Right lobe of liver (tissue), 4 donors: ENCODE measurements around the gene TXN2.

ENCODE experiments used
- CTCF ChIP-seq, 4 donors: fragments of 200-600 bp in 3 of 4; fragments of 450-650 bp in 1 of 4; IDR thresholded peaks; one replicate each; pipeline versions ENCODE4 v1.5.1 to v1.8.0; 2016 to 2022; ENCODE audit warnings: antibody characterized with exemption in 4 of 4, mild to moderate bottlenecking in 2 of 4
- POLR2A ChIP-seq: fragments of 450-650 bp; IDR thresholded peaks from one replicate; pipeline ENCODE4 v1.6.1; 2017; ENCODE audit warnings: antibody characterized with exemption, mild to moderate bottlenecking
- donor health status: DM: no; HTN: no; CAD: no.
- donor health status: DM: no; HTN: no; CAD: no.
- donor health status: DM: no; HTN: yes; CAD: no.

GRCh38 chr22:36439481-36440271 lies 41.8 kb downstream of the TXN2 start:
- TF ChIP-seq POLR2A (no peak), CTCF (IDR thresholded peaks at IDR 0.05) (no peak)
